CD4-positive, alpha-beta T cell (primary cell): ENCODE results near the gene NUP160. TPM values are rescaled to one million over a fixed set of nuclear protein-coding genes. Genes with fewer than 3 reads are reported as not detected.
A peak's percentile ranks its signal among the peaks of the same experiment; 100 is the strongest.
"Not testable (repeated sequence)": the region's sequence is repeated elsewhere in the genome, so short reads cannot be mapped to it uniquely, and the experiment has no call there.

ENCODE experiments used
- ATAC-seq: fragments of 200-7000 bp; cut with Tn5 transposase; one replicate; pipeline ENCODE4 v1.10.0; 2022; ENCODE audit warnings: mild to moderate bottlenecking; ENCODE audit not compliant: poor library complexity
- CTCF ChIA-PET: fragments of 350-600 bp; sonication (Branson Sonifier 250); formaldehyde crosslinking; loops from one replicate; lab custom pipeline; 2021; ENCODE audit warnings: antibody characterized with exemption, inconsistent platforms; lab: Charles Lee
- POLR2A ChIA-PET: fragments of 350-600 bp; sonication (Branson Sonifier 250); formaldehyde crosslinking; loops from one replicate; lab custom pipeline; 2021; ENCODE audit warnings: antibody characterized with exemption, inconsistent platforms; lab: Charles Lee
- DNase-seq, 14 experiments: peaks; one replicate each; pipeline ENCODE4 v3.0.0-alpha.2; 2013 to 2020; ENCODE audit warnings: mixed read lengths in 2 of 14
- H3K27ac ChIP-seq, 2 donors: one replicate each; pipeline versions ENCODE4 v1.5.1 to v1.7.0; 2013; ENCODE audit warnings: low read length in 2 of 2, low read depth in 1 of 2, mild to moderate bottlenecking in 1 of 2
- H3K27me3 ChIP-seq, 2 experiments: 1 replicate in 1 of 2; 2 replicates in 1 of 2; pipeline versions ENCODE4 v1.6.1 to v1.7.0; 2013; ENCODE audit warnings: low read length in 2 of 2, control low read depth in 1 of 2, mild to moderate bottlenecking in 1 of 2, moderate library complexity in 1 of 2; ENCODE audit not compliant: insufficient read depth in 2 of 2, control insufficient read depth in 1 of 2
- H3K36me3 ChIP-seq: one replicate; pipeline ENCODE4 v1.6.1; 2013; ENCODE audit warnings: low read length, control low read depth; ENCODE audit not compliant: insufficient read depth
- H3K4me1 ChIP-seq: one replicate; pipeline ENCODE4 v1.6.1; 2013; ENCODE audit warnings: low read length, control low read depth; ENCODE audit not compliant: insufficient read depth
- H3K4me3 ChIP-seq: one replicate; pipeline ENCODE4 v1.5.1; 2013; ENCODE audit warnings: mild to moderate bottlenecking, low read length, moderate library complexity
- H3K9me3 ChIP-seq, 2 experiments: 1 replicate in 1 of 2; 2 replicates in 1 of 2; pipeline versions ENCODE4 v1.6.1 to v1.7.0; 2013; ENCODE audit warnings: low read length in 2 of 2, mild to moderate bottlenecking in 2 of 2, control low read depth in 1 of 2, moderate library complexity in 1 of 2; ENCODE audit not compliant: control insufficient read depth in 1 of 2, insufficient read depth in 1 of 2
- H3K27ac Mint-ChIP-seq: one replicate; pipeline ENCODE4 v1.8.0; 2020; ENCODE audit warnings: mixed read lengths
- H3K27me3 Mint-ChIP-seq: one replicate; pipeline ENCODE4 v1.8.0; 2021; ENCODE audit warnings: mixed read lengths
- H3K36me3 Mint-ChIP-seq: one replicate; pipeline ENCODE4 v1.8.0; 2021; ENCODE audit warnings: low read depth, mixed read lengths
- H3K4me1 Mint-ChIP-seq: one replicate; pipeline ENCODE4 v1.8.0; 2021; ENCODE audit warnings: low read depth, mixed read lengths
- H3K4me3 Mint-ChIP-seq: one replicate; pipeline ENCODE4 v1.8.0; 2020; ENCODE audit warnings: mild to moderate bottlenecking, mixed read lengths
- H3K9me3 Mint-ChIP-seq: one replicate; pipeline ENCODE4 v1.8.0; 2020; ENCODE audit warnings: mixed read lengths
- intact Hi-C, 2 experiments: fragments of 100-400 bp; cut with DNase I in 1 of 2; cut with micrococcal nuclease in 1 of 2; formaldehyde crosslinking; loops; one replicate each; pipeline versions ENCODE4 v1.15.1 to v1.9.0; 2023 to 2025; cut with DNase I, micrococcal nuclease
- total RNA-seq, 174 experiments: library from RNA in 2 of 174; stranded (reverse) in 2 of 174; gene quantifications; one replicate each; pipeline ENCODE4 v1.2.3 and lab custom pipeline; 2021 to 2026
- TF ChIP-seq, protein P1 (sequence below): fragments of 200-600 bp; IDR thresholded peaks from one replicate; pipeline ENCODE4 v1.8.0; 2022; ENCODE audit warnings: antibody characterized with exemption, mild to moderate bottlenecking

The NUP160 gene
- total RNA-seq, 2 experiments from 2014 or later = 41.9 to 47.9 TPM

GRCh38 chr11:47828284-47828683 lies 19.9 kb downstream of the NUP160 start:
- intact Hi-C loops = no loop called here
- H3K9me3 Mint-ChIP-seq = no peaks in the 10 kb centered on the region
- H3K4me3 ChIP-seq = no peak overlapping the region
- CTCF ChIA-PET = no interaction called here
- ATAC-seq = no peak
- no peak for DNase-seq
- H3K9me3 ChIP-seq = no peaks in the 10 kb centered on the region
- H3K36me3 ChIP-seq = peaks cover 76% of the 10 kb centered on the region
- H3K4me1 ChIP-seq = no peaks in the 10 kb centered on the region
- peaks cover 76% of the 10 kb centered on the region for H3K36me3 Mint-ChIP-seq
- no peak overlapping the region for H3K4me3 Mint-ChIP-seq
- H3K27me3 Mint-ChIP-seq = no peaks in the 10 kb centered on the region
- TF ChIP-seq, protein P1, sequence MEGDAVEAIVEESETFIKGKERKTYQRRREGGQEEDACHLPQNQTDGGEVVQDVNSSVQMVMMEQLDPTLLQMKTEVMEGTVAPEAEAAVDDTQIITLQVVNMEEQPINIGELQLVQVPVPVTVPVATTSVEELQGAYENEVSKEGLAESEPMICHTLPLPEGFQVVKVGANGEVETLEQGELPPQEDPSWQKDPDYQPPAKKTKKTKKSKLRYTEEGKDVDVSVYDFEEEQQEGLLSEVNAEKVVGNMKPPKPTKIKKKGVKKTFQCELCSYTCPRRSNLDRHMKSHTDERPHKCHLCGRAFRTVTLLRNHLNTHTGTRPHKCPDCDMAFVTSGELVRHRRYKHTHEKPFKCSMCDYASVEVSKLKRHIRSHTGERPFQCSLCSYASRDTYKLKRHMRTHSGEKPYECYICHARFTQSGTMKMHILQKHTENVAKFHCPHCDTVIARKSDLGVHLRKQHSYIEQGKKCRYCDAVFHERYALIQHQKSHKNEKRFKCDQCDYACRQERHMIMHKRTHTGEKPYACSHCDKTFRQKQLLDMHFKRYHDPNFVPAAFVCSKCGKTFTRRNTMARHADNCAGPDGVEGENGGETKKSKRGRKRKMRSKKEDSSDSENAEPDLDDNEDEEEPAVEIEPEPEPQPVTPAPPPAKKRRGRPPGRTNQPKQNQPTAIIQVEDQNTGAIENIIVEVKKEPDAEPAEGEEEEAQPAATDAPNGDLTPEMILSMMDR = no peak
- H3K27me3 ChIP-seq = no peaks in the 10 kb centered on the region
- no peak overlapping the region for H3K27ac ChIP-seq
- peaks cover 31% of the 10 kb centered on the region for H3K4me1 Mint-ChIP-seq
- POLR2A ChIA-PET = no interaction called here
- H3K27ac Mint-ChIP-seq = peak overlapping the region; percentile 42

- H3K9me3 ChIP-seq, ATAC-seq, H3K27me3 Mint-ChIP-seq, H3K27ac ChIP-seq, H3K4me3 ChIP-seq, intact Hi-C loops, H3K4me3 Mint-ChIP-seq, H3K9me3 Mint-ChIP-seq, DNase-seq, CTCF ChIA-PET, H3K27me3 ChIP-seq, POLR2A ChIA-PET, H3K4me1 ChIP-seq, H3K4me1 Mint-ChIP-seq, H3K27ac Mint-ChIP-seq: not testable (repeated sequence)
- H3K36me3 Mint-ChIP-seq = peaks cover 81% of the 10 kb centered on the region
- H3K36me3 ChIP-seq = peaks cover 70% of the 10 kb centered on the region
Measured at GRCh38 chr11:47822664-47823063, 25.5 kb downstream of the NUP160 start.

GRCh38 chr11:47819743-47820142 lies 28.4 kb downstream of the NUP160 start:
- Histone ChIP-seq H3K9me3 (no peaks in the 10 kb centered on the region), H3K4me1 (no peaks in the 10 kb centered on the region), H3K27me3 (no peaks in the 10 kb centered on the region), H3K4me3 (no peak overlapping the region), H3K36me3 (peaks cover 73% of the 10 kb centered on the region), H3K27ac (no peak overlapping the region)
- Mint-ChIP-seq H3K27me3 (no peaks in the 10 kb centered on the region), H3K27ac (no peak overlapping the region), H3K9me3 (peaks cover 2% of the 10 kb centered on the region), H3K36me3 (peaks cover 82% of the 10 kb centered on the region), H3K4me3 (no peak overlapping the region), H3K4me1 (no peaks in the 10 kb centered on the region)
- DNase-seq = no peak
- TF ChIP-seq, protein P1 = no peak
- CTCF ChIA-PET = no interaction called here
- POLR2A ChIA-PET = no interaction called here
- no peak for ATAC-seq
- intact Hi-C loops = no loop called here

DNA sequence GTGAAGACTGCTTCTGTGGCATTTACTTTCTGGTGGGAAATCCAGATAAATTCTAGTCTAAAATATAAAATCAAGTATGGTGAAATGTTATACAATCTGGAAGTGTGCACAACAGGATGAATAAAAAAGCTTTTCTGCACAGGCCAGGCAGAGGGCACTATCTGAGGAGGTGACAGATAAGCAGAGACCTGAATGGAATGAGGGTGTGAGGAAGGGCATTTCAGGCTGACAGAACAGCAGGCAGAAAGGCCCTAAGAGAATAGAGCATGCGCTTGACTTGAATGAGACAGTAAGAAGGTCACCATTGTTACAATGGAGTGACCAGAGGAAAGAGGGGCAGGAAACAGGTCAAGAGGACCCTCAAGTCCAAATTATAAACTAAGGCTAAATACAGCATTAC lies 47.4 kb downstream of the NUP160 start:
- intact Hi-C loops = no loop called here
- no peak for ATAC-seq
- H3K27me3 Mint-ChIP-seq = no peaks in the 10 kb centered on the region

More for the DNA sequence above, 47.4 kb downstream of the NUP160 start:
- no peak overlapping the region for H3K27ac Mint-ChIP-seq
- Histone ChIP-seq H3K27me3 (no peaks in the 10 kb centered on the region), H3K36me3 (peaks cover 71% of the 10 kb centered on the region), H3K4me3 (no peak overlapping the region), H3K9me3 (no peaks in the 10 kb centered on the region), H3K4me1 (no peaks in the 10 kb centered on the region), H3K27ac (no peak overlapping the region)
- POLR2A ChIA-PET = interaction anchor here (1.2 kb wide), 1 partner anchor 47 kb away, joined by 3 read pairs; the partner anchor contains the start of gene NUP160
- no peak for DNase-seq
- H3K36me3 Mint-ChIP-seq = peaks cover 83% of the 10 kb centered on the region
- no peak overlapping the region for H3K4me3 Mint-ChIP-seq
- no peaks in the 10 kb centered on the region for H3K4me1 Mint-ChIP-seq
- CTCF ChIA-PET = interaction anchor here (0.7 kb wide), 1 partner anchor 192 kb away, joined by 3 read pairs; no protein-coding TSS in a partner anchor
- TF ChIP-seq, protein P1 = no peak
- H3K9me3 Mint-ChIP-seq = no peaks in the 10 kb centered on the region
